SK-N-SH (cell line): ENCODE results near the gene MALT1. TPM values are rescaled to one million over a fixed set of nuclear protein-coding genes. Genes with fewer than 3 reads are reported as not detected.

ENCODE experiments used
- CTCF ChIA-PET: fragments of 300-600, 350-600 bp; formaldehyde crosslinking; extraction: SDS; loops from one replicate; lab custom pipeline; 2021; lab: Yijun Ruan, JAX
- POLR2A ChIA-PET: fragments of 350-600 bp; sonication (Branson Sonifier 250); formaldehyde crosslinking; extraction: SDS; loops from one replicate; lab custom pipeline; 2020; ENCODE audit warnings: antibody characterized with exemption, inconsistent platforms; lab: Yijun Ruan, JAX
- DNase-seq: peaks from one replicate; pipeline ENCODE4 v3.0.0; 2012
- H2AFZ ChIP-seq: fragments of 200-600 bp; sonication (generic); 2 replicates; pipeline ENCODE4 v1.8.1; 2016; ENCODE audit warnings: antibody characterized with exemption, mild to moderate bottlenecking, low read depth
- H3F3A ChIP-seq: fragments of 200-600 bp; sonication (generic); replicated peaks from 2 replicates; pipeline ENCODE3; 2016; ENCODE audit warnings: antibody characterized with exemption, mild to moderate bottlenecking; ENCODE audit not compliant: insufficient read depth
- H3K27ac ChIP-seq, 2 experiments: fragments of 200-500 bp in 1 of 2; fragments of 200-600 bp in 1 of 2; sonication (Bioruptor generic) in 1 of 2; sonication (generic), shearing (Covaris generic) in 1 of 2; 2 replicates each; pipeline versions ENCODE4 v1.5.1 to v1.6.1; 2014 to 2016; ENCODE audit warnings: low read depth in 2 of 2, inconsistent platforms in 1 of 2, low read length in 1 of 2, mild to moderate bottlenecking in 1 of 2, mixed read lengths in 1 of 2
- H3K27me3 ChIP-seq: fragments of 200-600 bp; sonication (generic), shearing (Covaris generic); 2 replicates; pipeline ENCODE4 v1.6.1; 2016; ENCODE audit warnings: mixed run types; ENCODE audit not compliant: insufficient read depth
- H3K36me3 ChIP-seq, 2 experiments: fragments of 200-500 bp in 1 of 2; fragments of 200-600 bp in 1 of 2; sonication (Bioruptor generic) in 1 of 2; sonication (generic) in 1 of 2; replicated peaks in 1 of 2; 2 replicates each; pipeline versions ENCODE3 to v1.5.1; 2014 to 2016; ENCODE audit warnings: low read length in 1 of 2, mild to moderate bottlenecking in 1 of 2; ENCODE audit not compliant: insufficient read depth in 2 of 2, control insufficient read depth in 1 of 2
- H3K4me1 ChIP-seq, 2 experiments: fragments of 200-500 bp in 1 of 2; fragments of 200-600 bp in 1 of 2; sonication (Bioruptor generic) in 1 of 2; sonication (generic), shearing (Covaris generic) in 1 of 2; 2 replicates each; pipeline versions ENCODE4 v1.5.1 to v1.6.1; 2014 to 2016; ENCODE audit warnings: low read depth in 1 of 2, low read length in 1 of 2, mixed run types in 1 of 2; ENCODE audit not compliant: insufficient read depth in 2 of 2, control insufficient read depth in 1 of 2
- H3K4me2 ChIP-seq: fragments of 200-600 bp; sonication (generic), shearing (Covaris generic); 2 replicates; pipeline ENCODE4 v1.6.1; 2017; ENCODE audit warnings: mixed run types
- H3K4me3 ChIP-seq, 2 experiments: fragments of 200-500 bp in 1 of 2; fragments of 200-600 bp in 1 of 2; sonication (Bioruptor generic) in 1 of 2; sonication (generic), shearing (Covaris generic) in 1 of 2; 2 replicates each; pipeline versions ENCODE4 v1.5.1 to v1.8.1; 2014 to 2016; ENCODE audit warnings: low read depth in 2 of 2, inconsistent platforms in 1 of 2, low read length in 1 of 2, mild to moderate bottlenecking in 1 of 2, mixed read lengths in 1 of 2, moderate library complexity in 1 of 2
- H3K79me2 ChIP-seq: fragments of 200-600 bp; sonication (generic); 2 replicates; pipeline ENCODE4 v1.8.1; 2017; ENCODE audit warnings: mild to moderate bottlenecking; ENCODE audit not compliant: insufficient read depth
- H3K9ac ChIP-seq: fragments of 200-600 bp; sonication (generic); 2 replicates; pipeline ENCODE4 v1.6.1; 2017; ENCODE audit warnings: mixed run types
- H3K9me2 ChIP-seq: fragments of 200-600 bp; sonication (generic); 2 replicates; pipeline ENCODE4 v1.6.1; 2017; ENCODE audit warnings: mixed run types
- H3K9me3 ChIP-seq: fragments of 200-600 bp; sonication (generic); 2 replicates; pipeline ENCODE4 v1.6.1; 2017; ENCODE audit warnings: mixed run types, mild to moderate bottlenecking, moderate library complexity
- H4K20me1 ChIP-seq: fragments of 200-600 bp; sonication (generic); 2 replicates; pipeline ENCODE4 v1.6.1; 2017; ENCODE audit warnings: mild to moderate bottlenecking, mixed run types; ENCODE audit not compliant: insufficient read depth
- CTCF ChIP-seq: fragments of 200-600 bp; sonication (generic); IDR thresholded peaks from 2 replicates; pipeline ENCODE4 v1.6.1; 2017; ENCODE audit warnings: antibody characterized with exemption, mild to moderate bottlenecking, moderate library complexity
- ELF1 ChIP-seq: IDR thresholded peaks from 2 replicates; pipeline ENCODE4 v1.4.0; 2012
- EZH2phosphoT487 ChIP-seq: fragments of 200-600 bp; sonication (generic); IDR thresholded peaks from 2 replicates; pipeline ENCODE4 v1.6.1; 2017; ENCODE audit warnings: low read depth, mixed run types, mild to moderate bottlenecking, antibody characterized with exemption, moderate library complexity, borderline replicate concordance
- FOSL2 ChIP-seq: IDR thresholded peaks from 2 replicates; pipeline ENCODE4 v1.4.0; 2012; ENCODE audit warnings: low read depth, mild to moderate bottlenecking, moderate library complexity, borderline replicate concordance
- FOXM1 ChIP-seq: IDR thresholded peaks from 2 replicates; pipeline ENCODE4 v1.4.0; 2012; ENCODE audit warnings: low read depth, mild to moderate bottlenecking
- GABPA ChIP-seq: IDR thresholded peaks from 2 replicates; pipeline ENCODE4 v1.4.0; 2012; ENCODE audit warnings: low read depth, mild to moderate bottlenecking
- GATA2 ChIP-seq: sonication (generic); formaldehyde crosslinking; IDR thresholded peaks from 2 replicates; pipeline ENCODE4 v1.5.0; 2020; ENCODE audit warnings: mild to moderate bottlenecking, missing genetic modification reagents
- JUND ChIP-seq: IDR thresholded peaks from 2 replicates; pipeline ENCODE4 v1.4.0; 2012
- MAX ChIP-seq: IDR thresholded peaks from 2 replicates; pipeline ENCODE4 v1.4.0; 2012; ENCODE audit warnings: low read depth
- MEF2A ChIP-seq: IDR thresholded peaks from 2 replicates; pipeline ENCODE4 v1.4.0; 2012; ENCODE audit warnings: low read depth, borderline replicate concordance
- MXI1 ChIP-seq: IDR thresholded peaks from 2 replicates; pipeline ENCODE4 v1.6.1; 2012; ENCODE audit warnings: mild to moderate bottlenecking, low read depth, low read length, improper control_type of control experiment
- NRF1 ChIP-seq: IDR thresholded peaks from 2 replicates; pipeline ENCODE4 v1.6.1; 2012; ENCODE audit warnings: low read depth, mild to moderate bottlenecking, low read length
- PBX3 ChIP-seq: IDR thresholded peaks from 2 replicates; pipeline ENCODE4; 2012
- POLR2AphosphoS5 ChIP-seq: IDR thresholded peaks from 2 replicates; pipeline ENCODE4 v1.6.1; 2012; ENCODE audit warnings: low read depth, low read length
- RAD21 ChIP-seq: IDR thresholded peaks from 2 replicates; pipeline ENCODE4 v1.6.1; 2012; ENCODE audit warnings: mild to moderate bottlenecking, low read length
- TAF1 ChIP-seq: IDR thresholded peaks from 2 replicates; pipeline ENCODE4 v1.6.1; 2012; ENCODE audit warnings: low read depth, mild to moderate bottlenecking, low read length, moderate library complexity, borderline replicate concordance
- TCF12 ChIP-seq: IDR thresholded peaks from 2 replicates; pipeline ENCODE4 v1.4.0; 2012
- YY1 ChIP-seq: IDR thresholded peaks from 2 replicates; pipeline ENCODE4 v1.4.0; 2012; ENCODE audit warnings: low read depth, mild to moderate bottlenecking
- ZBTB33 ChIP-seq: IDR thresholded peaks from 2 replicates; pipeline ENCODE4 v1.4.0; 2012; ENCODE audit warnings: low read depth, borderline replicate concordance
- WGBS: methylation state at CpG from one replicate; pipeline ENCODE4 v1.1.6; 2017; ENCODE audit warnings: low lambda C conversion rate; 5-methylcytosine and 5-hydroxymethylcytosine counted together
- polyA plus RNA-seq, 3 experiments: library from polyadenylated mRNA; depleted of rRNA; stranded (reverse); fragments of >200 nt; gene quantifications; 2 replicates each; pipeline ENCODE4 v1.2.3, GENCODE V29; 2012

Gene MALT1
- polyA plus RNA-seq, 1 of the 3 experiments (the other 2 are of a cell fraction): 6.6 TPM

- TF ChIP-seq PBX3: no peak
- no peak for TF ChIP-seq TCF12
- TF ChIP-seq MEF2A: no peak
- TF ChIP-seq FOXM1: no peak
- no peak for TF ChIP-seq ELF1
Measured at GRCh38 chr18:58733866-58734265, 62.6 kb downstream of the MALT1 start (continued).

GRCh38 chr18:58738322-58738721 lies 67.1 kb downstream of the MALT1 start:
- no peak overlapping the region for H3K4me3 ChIP-seq
- H4K20me1 ChIP-seq: no peaks in the 10 kb centered on the region
- CTCF ChIA-PET: no interaction called here
- POLR2A ChIA-PET: no interaction called here
- H3K27ac ChIP-seq: no peak overlapping the region
- no peaks in the 10 kb centered on the region for H3K9me2 ChIP-seq
- no peak overlapping the region for H3K9ac ChIP-seq
- no peaks in the 10 kb centered on the region for H3K4me1 ChIP-seq
- DNase-seq: no peak
- 96% methylated on average over 3 of the region's 3 CpGs for WGBS
- H3K9me3 ChIP-seq: no peaks in the 10 kb centered on the region
- TF ChIP-seq ZBTB33: no peak
- TF ChIP-seq GATA2 (CRISPR knock-in tag): no peak
- TF ChIP-seq TCF12: no peak
- no peak for TF ChIP-seq PBX3
- no peak for TF ChIP-seq RAD21
- TF ChIP-seq MAX: no peak
- no peak for TF ChIP-seq FOSL2
- TF ChIP-seq CTCF: no peak
- no peak for TF ChIP-seq YY1
- TF ChIP-seq ELF1: no peak
- no peak for TF ChIP-seq GABPA
- no peak for TF ChIP-seq JUND
- TF ChIP-seq MEF2A: no peak
- no peak for TF ChIP-seq NRF1
- no peak for TF ChIP-seq FOXM1
- TF ChIP-seq MXI1: no peak
- no peak for TF ChIP-seq EZH2phosphoT487
- TF ChIP-seq TAF1: no peak
- TF ChIP-seq POLR2AphosphoS5: no peak
- no peaks in the 10 kb centered on the region for H3K27me3 ChIP-seq
- no peaks in the 10 kb centered on the region for H3K79me2 ChIP-seq
- peaks cover 1% of the 10 kb centered on the region for H3F3A ChIP-seq
- no peak overlapping the region for H2AFZ ChIP-seq
- peaks cover 25 to 68% of the 10 kb centered on the region in 2 experiments for H3K36me3 ChIP-seq
- no peak overlapping the region for H3K4me2 ChIP-seq
